ENCODE measurements around the gene FHOD3. TPM values are rescaled to one million over a fixed set of nuclear protein-coding genes. Genes with fewer than 3 reads are reported as not detected.

The FHOD3 gene
- total RNA-seq, 1 experiment from 2014 or later = 22.7 TPM

DNA sequence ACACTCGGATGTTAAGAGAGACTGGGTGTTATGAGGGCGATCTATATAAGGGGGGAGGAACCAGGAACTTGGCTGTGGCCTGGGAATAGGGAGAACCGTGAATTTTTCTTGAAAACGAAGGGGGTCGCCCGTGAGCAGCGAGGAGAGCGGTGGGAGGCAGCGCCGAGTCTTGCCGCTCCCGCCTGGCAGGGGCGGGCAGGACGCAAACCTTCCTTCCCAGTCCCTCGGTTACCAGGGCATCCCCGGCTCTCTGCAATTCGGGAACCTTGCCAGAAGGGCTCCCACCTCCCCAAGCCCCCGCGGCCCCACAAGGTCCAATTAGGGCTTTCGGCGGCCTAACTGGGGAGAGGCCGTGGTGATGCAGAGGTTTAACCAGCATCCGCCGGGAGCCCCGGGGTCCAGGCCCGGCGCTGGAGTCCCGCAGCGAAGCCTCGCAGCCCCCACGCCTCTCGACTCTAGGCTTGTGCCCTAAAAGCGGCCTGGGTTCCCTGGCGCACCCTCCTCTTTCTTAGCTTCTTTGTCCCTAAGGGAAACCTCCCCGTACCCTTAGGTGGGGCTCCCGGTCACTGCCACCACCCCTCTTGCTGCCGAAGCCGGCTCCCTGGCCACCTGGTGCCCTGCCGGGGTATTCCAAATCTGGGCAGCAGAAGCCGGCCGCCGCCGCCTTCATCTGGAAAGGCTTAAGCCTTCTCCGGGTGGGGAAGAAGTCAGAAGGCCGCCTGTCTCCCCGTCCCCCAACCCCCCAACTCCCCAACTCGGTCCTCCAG, 680 bp upstream of the FHOD3 start:
- Histone ChIP-seq H3K36me3 (ENCODE audit: control insufficient read depth, insufficient read depth, low read length) (no peaks in the 10 kb centered on the region), H3K9me3 (ENCODE audit: control insufficient read depth, insufficient read depth, low read depth, low read length) (no peaks in the 10 kb centered on the region), H3K4me3 (ENCODE audit: low read depth in 2 of 2, low read length in 2 of 2) (peak overlapping the region; percentile 60 to 63), H3K4me1 (ENCODE audit: control insufficient read depth, insufficient read depth, low read length) (peaks cover 10% of the 10 kb centered on the region), H3K27ac (ENCODE audit: low read length) (peak overlapping the region; percentile 69), H3K27me3 (ENCODE audit: control insufficient read depth, insufficient read depth, low read length) (no peaks in the 10 kb centered on the region)
- ATAC-seq = peak; percentile 74
- ChIA-PET CTCF (interaction anchor here (0.6 to 0.7 kb wide), 2 partner anchors 13 to 369 kb away, joined by 3 to 5 read pairs; no protein-coding TSS in a partner anchor), POLR2A (no interaction called here)
- BruUV-seq (replicated peaks) = no TSS peak
- in situ Hi-C loops (cut with HindIII; ENCODE audit: low pct_unique_long_range_greater_than_20kb, low sequenced_read_pairs) = no loop called here
- intact Hi-C loops (cut with micrococcal nuclease; ENCODE audit: unreplicated experiment) = loop anchor here (2.0 to 5.0 kb wide), 2 partner anchors 115 to 276 kb away; no protein-coding TSS in a partner anchor
- no peak for DNase-seq (ENCODE audit: low read depth, low spot score)
- no peak for TF ChIP-seq SIN3A (IDR thresholded peaks at IDR 0.05; ENCODE audit: borderline replicate concordance, insufficient read depth, low read depth, low read length)
- TF ChIP-seq POLR2AphosphoS5 (IDR thresholded peaks at IDR 0.05; ENCODE audit: low read depth, low read length) = 0 out of 2 replicates have a peak, but pooled peaks have one; percentile 16
- no peak for TF ChIP-seq TCF7L2 (IDR thresholded peaks at IDR 0.05; ENCODE audit: low read depth, low read length)
- TF ChIP-seq, protein P1, sequence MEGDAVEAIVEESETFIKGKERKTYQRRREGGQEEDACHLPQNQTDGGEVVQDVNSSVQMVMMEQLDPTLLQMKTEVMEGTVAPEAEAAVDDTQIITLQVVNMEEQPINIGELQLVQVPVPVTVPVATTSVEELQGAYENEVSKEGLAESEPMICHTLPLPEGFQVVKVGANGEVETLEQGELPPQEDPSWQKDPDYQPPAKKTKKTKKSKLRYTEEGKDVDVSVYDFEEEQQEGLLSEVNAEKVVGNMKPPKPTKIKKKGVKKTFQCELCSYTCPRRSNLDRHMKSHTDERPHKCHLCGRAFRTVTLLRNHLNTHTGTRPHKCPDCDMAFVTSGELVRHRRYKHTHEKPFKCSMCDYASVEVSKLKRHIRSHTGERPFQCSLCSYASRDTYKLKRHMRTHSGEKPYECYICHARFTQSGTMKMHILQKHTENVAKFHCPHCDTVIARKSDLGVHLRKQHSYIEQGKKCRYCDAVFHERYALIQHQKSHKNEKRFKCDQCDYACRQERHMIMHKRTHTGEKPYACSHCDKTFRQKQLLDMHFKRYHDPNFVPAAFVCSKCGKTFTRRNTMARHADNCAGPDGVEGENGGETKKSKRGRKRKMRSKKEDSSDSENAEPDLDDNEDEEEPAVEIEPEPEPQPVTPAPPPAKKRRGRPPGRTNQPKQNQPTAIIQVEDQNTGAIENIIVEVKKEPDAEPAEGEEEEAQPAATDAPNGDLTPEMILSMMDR (IDR thresholded peaks at IDR 0.05) = peak; percentile 77

DNA sequence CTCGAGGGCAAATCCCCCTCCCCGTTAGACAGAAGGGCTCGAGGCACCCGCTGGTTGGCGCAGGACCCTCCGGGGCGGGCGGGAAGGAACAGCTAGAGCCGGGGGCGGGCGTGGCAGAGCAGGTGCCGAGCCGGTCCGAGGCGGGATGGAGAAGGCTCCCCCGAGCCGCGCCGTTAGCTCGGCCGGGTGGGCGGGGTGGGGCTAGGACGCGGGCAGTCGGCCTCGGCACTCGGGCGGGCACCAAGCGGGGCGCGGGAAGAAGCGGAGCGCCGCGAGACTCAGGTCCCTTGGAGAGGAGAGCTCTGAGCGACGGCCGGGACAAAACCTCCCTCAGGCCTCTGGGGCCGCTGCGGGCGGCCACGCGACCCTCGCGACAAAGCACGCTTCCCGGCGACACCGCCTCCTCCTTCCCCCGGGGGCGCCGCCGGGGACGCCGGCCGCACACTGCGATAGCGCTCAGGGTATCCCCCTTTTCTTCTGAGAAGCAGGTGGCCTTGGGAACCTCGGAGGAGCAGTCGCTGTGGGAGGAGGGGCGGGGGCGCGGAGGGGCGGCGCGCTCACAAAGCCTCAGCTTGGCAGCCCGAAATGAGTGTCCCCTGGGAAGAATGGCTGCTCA, 721 bp downstream of the FHOD3 start:
- intact Hi-C loops (cut with micrococcal nuclease; ENCODE audit: unreplicated experiment) (loop anchor here (5.0 kb wide), 1 partner anchor 114 kb away; no protein-coding TSS in a partner anchor), in situ Hi-C loops (cut with HindIII; ENCODE audit: low pct_unique_long_range_greater_than_20kb, low sequenced_read_pairs) (no loop called here)
- no peak overlapping the region for H3K27ac ChIP-seq (ENCODE audit: low read length)

More for the DNA sequence above, 721 bp downstream of the FHOD3 start:
- ChIA-PET CTCF (no interaction called here), POLR2A (interaction anchor here (0.7 kb wide), 3 partner anchors 39 to 124 kb away, joined by 3 to 20 read pairs (median 7); no protein-coding TSS in a partner anchor)
- ATAC-seq (peak; percentile 39), DNase-seq (ENCODE audit: low read depth, low spot score) (no peak)
- Histone ChIP-seq H3K9me3 (ENCODE audit: control insufficient read depth, insufficient read depth, low read depth, low read length) (no peaks in the 10 kb centered on the region), H3K4me1 (ENCODE audit: control insufficient read depth, insufficient read depth, low read length) (peaks cover 20% of the 10 kb centered on the region), H3K4me3 (ENCODE audit: low read depth in 2 of 2, low read length in 2 of 2) (peak overlapping the region; percentile 60 to 63), H3K36me3 (ENCODE audit: control insufficient read depth, insufficient read depth, low read length) (no peaks in the 10 kb centered on the region), H3K27me3 (ENCODE audit: control insufficient read depth, insufficient read depth, low read length) (no peaks in the 10 kb centered on the region)
- TF ChIP-seq TCF7L2 (IDR thresholded peaks at IDR 0.05; ENCODE audit: low read depth, low read length) (no peak), SIN3A (IDR thresholded peaks at IDR 0.05; ENCODE audit: borderline replicate concordance, insufficient read depth, low read depth, low read length) (no peak), POLR2AphosphoS5 (IDR thresholded peaks at IDR 0.05; ENCODE audit: low read depth, low read length) (no peak)
- TF ChIP-seq, protein P2, sequence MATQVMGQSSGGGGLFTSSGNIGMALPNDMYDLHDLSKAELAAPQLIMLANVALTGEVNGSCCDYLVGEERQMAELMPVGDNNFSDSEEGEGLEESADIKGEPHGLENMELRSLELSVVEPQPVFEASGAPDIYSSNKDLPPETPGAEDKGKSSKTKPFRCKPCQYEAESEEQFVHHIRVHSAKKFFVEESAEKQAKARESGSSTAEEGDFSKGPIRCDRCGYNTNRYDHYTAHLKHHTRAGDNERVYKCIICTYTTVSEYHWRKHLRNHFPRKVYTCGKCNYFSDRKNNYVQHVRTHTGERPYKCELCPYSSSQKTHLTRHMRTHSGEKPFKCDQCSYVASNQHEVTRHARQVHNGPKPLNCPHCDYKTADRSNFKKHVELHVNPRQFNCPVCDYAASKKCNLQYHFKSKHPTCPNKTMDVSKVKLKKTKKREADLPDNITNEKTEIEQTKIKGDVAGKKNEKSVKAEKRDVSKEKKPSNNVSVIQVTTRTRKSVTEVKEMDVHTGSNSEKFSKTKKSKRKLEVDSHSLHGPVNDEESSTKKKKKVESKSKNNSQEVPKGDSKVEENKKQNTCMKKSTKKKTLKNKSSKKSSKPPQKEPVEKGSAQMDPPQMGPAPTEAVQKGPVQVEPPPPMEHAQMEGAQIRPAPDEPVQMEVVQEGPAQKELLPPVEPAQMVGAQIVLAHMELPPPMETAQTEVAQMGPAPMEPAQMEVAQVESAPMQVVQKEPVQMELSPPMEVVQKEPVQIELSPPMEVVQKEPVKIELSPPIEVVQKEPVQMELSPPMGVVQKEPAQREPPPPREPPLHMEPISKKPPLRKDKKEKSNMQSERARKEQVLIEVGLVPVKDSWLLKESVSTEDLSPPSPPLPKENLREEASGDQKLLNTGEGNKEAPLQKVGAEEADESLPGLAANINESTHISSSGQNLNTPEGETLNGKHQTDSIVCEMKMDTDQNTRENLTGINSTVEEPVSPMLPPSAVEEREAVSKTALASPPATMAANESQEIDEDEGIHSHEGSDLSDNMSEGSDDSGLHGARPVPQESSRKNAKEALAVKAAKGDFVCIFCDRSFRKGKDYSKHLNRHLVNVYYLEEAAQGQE (IDR thresholded peaks at IDR 0.05; ENCODE audit: insufficient read depth in 1 of 2, low read depth in 2 of 2, low read length in 1 of 2) = no peak
- no TSS peak for BruUV-seq (replicated peaks)

Data from Panc1 (cell line).